ENCODE data around the gene BSND.

DNA sequence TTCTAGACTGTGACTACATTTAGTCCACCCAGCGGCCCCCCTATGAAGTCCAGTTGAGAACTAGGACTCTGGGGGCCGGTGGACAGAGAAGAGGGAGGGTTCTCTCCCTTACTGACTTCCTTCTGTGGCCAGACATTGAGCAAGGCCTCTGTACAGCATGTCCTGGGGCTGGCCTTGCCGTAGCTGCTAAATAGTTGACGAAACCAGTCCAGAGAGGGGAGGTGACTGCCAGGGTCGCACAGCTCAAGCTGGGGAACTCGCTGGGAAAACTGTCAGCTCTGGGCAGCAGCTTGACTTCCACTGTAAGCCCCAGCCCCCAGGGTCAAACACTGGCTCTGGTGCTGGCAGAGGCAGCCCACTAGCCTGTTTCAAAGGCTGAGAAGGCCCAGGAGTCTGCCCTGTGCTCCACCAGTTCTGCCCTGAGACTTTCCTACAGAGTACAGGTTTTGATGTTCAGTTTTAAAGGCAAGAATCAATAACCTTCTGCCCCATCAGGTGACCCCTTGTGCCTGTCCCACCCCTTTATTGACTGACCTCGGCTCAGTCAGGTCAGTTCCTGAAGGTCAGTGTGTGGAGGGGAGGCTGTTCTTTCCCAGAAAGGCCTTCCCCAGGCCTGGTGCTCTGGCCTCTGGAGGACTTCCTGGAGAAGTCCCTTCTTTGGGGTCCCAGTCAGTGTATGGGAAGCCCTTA is 54.7 kb downstream of the BSND start:
- TF ChIP-seq ARNTL (CRISPR knock-in tag; IDR thresholded peaks at IDR 0.05; ENCODE audit: borderline replicate concordance, low read depth) (no peak), GLIS3 (CRISPR knock-in tag; IDR thresholded peaks at IDR 0.05) (no peak), RARB (CRISPR knock-in tag; IDR thresholded peaks at IDR 0.05) (no peak), TOX (CRISPR knock-in tag; IDR thresholded peaks at IDR 0.05; ENCODE audit: borderline replicate concordance) (no peak), ISL1 (CRISPR knock-in tag; IDR thresholded peaks at IDR 0.05) (no peak), ZFP3 (CRISPR knock-in tag; IDR thresholded peaks at IDR 0.05) (no peak), BACH2 (CRISPR knock-in tag; IDR thresholded peaks at IDR 0.05; ENCODE audit: borderline replicate concordance) (no peak)
- TF ChIP-seq, protein P1, sequence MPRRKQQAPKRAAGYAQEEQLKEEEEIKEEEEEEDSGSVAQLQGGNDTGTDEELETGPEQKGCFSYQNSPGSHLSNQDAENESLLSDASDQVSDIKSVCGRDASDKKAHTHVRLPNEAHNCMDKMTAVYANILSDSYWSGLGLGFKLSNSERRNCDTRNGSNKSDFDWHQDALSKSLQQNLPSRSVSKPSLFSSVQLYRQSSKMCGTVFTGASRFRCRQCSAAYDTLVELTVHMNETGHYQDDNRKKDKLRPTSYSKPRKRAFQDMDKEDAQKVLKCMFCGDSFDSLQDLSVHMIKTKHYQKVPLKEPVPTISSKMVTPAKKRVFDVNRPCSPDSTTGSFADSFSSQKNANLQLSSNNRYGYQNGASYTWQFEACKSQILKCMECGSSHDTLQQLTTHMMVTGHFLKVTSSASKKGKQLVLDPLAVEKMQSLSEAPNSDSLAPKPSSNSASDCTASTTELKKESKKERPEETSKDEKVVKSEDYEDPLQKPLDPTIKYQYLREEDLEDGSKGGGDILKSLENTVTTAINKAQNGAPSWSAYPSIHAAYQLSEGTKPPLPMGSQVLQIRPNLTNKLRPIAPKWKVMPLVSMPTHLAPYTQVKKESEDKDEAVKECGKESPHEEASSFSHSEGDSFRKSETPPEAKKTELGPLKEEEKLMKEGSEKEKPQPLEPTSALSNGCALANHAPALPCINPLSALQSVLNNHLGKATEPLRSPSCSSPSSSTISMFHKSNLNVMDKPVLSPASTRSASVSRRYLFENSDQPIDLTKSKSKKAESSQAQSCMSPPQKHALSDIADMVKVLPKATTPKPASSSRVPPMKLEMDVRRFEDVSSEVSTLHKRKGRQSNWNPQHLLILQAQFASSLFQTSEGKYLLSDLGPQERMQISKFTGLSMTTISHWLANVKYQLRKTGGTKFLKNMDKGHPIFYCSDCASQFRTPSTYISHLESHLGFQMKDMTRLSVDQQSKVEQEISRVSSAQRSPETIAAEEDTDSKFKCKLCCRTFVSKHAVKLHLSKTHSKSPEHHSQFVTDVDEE (CRISPR knock-in tag; IDR thresholded peaks at IDR 0.05): no peak
